ENCODE data around the gene C1orf74. TPM values are rescaled to one million over a fixed set of nuclear protein-coding genes. Genes with fewer than 3 reads are reported as not detected.

C1orf74 gene
- total RNA-seq, 3 donors from 2014 or later, result 1.6 to 2.1 (median 1.7) TPM

DNA sequence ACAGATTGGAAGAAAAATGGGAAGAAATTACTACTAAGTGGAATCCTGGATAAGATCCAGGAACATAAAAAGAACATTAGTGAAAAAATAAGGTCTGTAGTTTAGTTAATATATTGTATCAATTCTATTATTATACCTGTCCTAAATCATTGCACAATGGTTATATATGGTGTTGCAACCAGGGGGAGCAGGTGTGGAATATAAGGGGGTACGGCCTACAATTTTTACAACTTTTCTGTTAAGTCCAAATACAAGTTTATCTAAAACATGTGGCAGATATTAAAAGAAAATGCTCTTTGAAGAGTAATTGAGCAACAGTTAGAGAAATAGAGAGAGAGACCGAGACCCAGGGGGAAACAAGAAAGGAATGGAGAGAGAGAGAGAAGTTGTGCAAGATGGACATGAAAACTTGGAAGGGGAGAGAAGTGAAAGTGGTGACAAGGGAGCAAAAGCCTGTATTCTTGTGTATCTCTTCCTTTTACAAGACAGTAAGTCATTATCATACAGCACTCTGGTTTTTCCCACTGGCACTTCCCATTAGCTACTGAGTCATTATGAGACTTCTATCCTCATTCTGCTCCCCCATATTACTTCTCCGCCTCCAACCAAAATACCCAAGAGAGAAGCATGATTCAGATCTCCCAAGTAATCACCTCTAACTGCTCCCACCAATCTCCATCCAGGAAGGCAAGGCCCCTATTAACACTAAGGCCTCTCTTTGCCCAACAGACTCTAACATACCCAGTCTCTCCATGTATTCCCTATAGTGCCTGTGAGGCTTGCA lies 50.8 kb downstream of the C1orf74 start:
- Mint-ChIP-seq H3K27me3 (ENCODE audit: low read depth) (no peaks in the 10 kb centered on the region), H3K4me1 (ENCODE audit: low read depth) (peaks cover 27% of the 10 kb centered on the region), H3K9me3 (no peaks in the 10 kb centered on the region), H3K36me3 (ENCODE audit: insufficient read depth) (peaks cover 3% of the 10 kb centered on the region), H3K4me3 (no peak overlapping the region)
- no peak for ATAC-seq
- DNase-seq, result no peak

DNA sequence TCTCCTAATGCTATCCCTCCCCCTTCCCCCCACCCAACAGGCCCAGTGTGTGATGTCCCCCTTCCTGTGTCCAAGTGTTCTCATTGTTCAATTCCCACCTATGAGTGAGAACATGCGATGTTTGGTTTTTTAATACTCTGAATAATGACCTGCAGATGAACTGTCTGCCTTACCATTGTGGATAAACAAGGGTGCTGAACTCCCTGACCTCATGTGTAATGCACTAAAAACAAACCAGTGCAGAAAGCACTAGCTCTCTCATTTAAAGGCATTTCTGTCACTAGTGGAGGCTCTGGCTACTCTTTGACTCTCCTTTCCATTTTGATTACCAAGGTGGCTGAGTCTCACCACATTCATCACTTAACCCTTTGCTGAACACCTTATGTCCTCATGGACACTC lies 51.6 kb downstream of the C1orf74 start:
- Mint-ChIP-seq H3K4me1 (ENCODE audit: low read depth) (peaks cover 28% of the 10 kb centered on the region), H3K36me3 (ENCODE audit: insufficient read depth) (peaks cover 3% of the 10 kb centered on the region), H3K27me3 (ENCODE audit: low read depth) (no peaks in the 10 kb centered on the region), H3K4me3 (no peak overlapping the region), H3K9me3 (no peaks in the 10 kb centered on the region)
- no peak for ATAC-seq
- DNase-seq, result no peak

DNA sequence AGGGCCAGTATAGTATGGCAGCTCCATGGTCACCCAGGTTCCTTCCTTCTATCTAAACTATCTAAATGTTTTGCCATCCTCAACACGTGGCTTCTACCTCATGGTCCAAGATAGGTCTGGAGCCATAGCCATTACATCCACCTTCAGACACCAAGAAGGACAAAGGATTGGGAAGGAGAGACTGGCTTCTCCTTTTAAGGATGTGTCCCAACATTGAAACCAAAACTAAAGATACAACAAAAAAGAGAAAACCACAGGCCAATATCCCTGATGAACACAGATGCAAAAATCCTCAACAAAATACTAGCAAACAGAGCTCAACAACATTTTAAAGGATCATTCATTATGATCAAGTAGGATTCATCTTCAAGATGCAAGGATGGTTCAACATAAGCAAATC lies 54.9 kb downstream of the C1orf74 start:
- H3K4me1 Mint-ChIP-seq (ENCODE audit: low read depth), result peaks cover 35% of the 10 kb centered on the region
- no peak for ATAC-seq

More for the DNA sequence above, 54.9 kb downstream of the C1orf74 start:
- H3K36me3 Mint-ChIP-seq (ENCODE audit: insufficient read depth), result peaks cover 3% of the 10 kb centered on the region
- H3K9me3 Mint-ChIP-seq, result no peaks in the 10 kb centered on the region
- H3K4me3 Mint-ChIP-seq, result no peak overlapping the region
- DNase-seq, result no peak
- no peaks in the 10 kb centered on the region for H3K27me3 Mint-ChIP-seq (ENCODE audit: low read depth)

Other genes starting within 250 kb of the C1orf74 start
- under 1 TPM; 0.08 to 0.15 (median 0.14) TPM for gene CAMK1G, start 200.8 kb downstream of the C1orf74 start, total RNA-seq
- 1 to 10 TPM in 1 of 3 donors, under 1 TPM in 2; 0.38 to 1.5 (median 0.55) TPM for gene LAMB3, start 132.1 kb downstream of the C1orf74 start, total RNA-seq
- 10 to 100 TPM; 16.3 to 55.6 (median 39.0) TPM for gene G0S2, start 109.1 kb downstream of the C1orf74 start, total RNA-seq
- 1 to 10 TPM; 2.6 to 8.7 (median 2.7) TPM for gene HSD11B1, start 79.7 kb downstream of the C1orf74 start, total RNA-seq
- 100 to 1,000 TPM in 1 of 3 donors, 10 to 100 TPM in 2; 59.0 to 109 (median 85.2) TPM for gene TRAF3IP3, start 28.5 kb downstream of the C1orf74 start, total RNA-seq
- under 1 TPM; 0.11 to 0.15 (median 0.13) TPM for gene IRF6, start 21.6 kb upstream of the C1orf74 start, total RNA-seq
- gene UTP25, start 43.4 kb upstream of the C1orf74 start, total RNA-seq, result 10 to 100 TPM; 16.9 to 18.6 (median 17.7) TPM
- gene SYT14, start 153.7 kb upstream of the C1orf74 start, total RNA-seq, result not detected

Measured in activated T-cell treated with anti-CD3 and anti-CD28 coated beads, Interleukin-2, amount 50 U/mL, for 4 hours (primary cell).